HepG2 (cell line): Measurements from ENCODE around the gene TBCD. TPM values are rescaled to one million over a fixed set of nuclear protein-coding genes. Genes with fewer than 3 reads are reported as not detected.

Source experiments
- ARNT ChIP-seq: fragments of 450-650 bp; IDR thresholded peaks from 2 replicates; pipeline ENCODE4 v1.6.1; 2017
- ARNTL ChIP-seq: sonication (generic); formaldehyde crosslinking; IDR thresholded peaks from 2 replicates; pipeline ENCODE4 v1.4.0; 2020; ENCODE audit warnings: mild to moderate bottlenecking, missing genetic modification reagents
- DMAP1 ChIP-seq: IDR thresholded peaks from 2 replicates; pipeline ENCODE4 v1.6.1; 2016
- FOXA3 ChIP-seq: IDR thresholded peaks from 2 replicates; pipeline ENCODE4 v1.6.1; 2016; ENCODE audit warnings: missing genetic modification reagents, missing compliant biosample characterization
- HOXA7 ChIP-seq: sonication (generic); formaldehyde crosslinking; IDR thresholded peaks from 2 replicates; pipeline ENCODE4 v1.8.1; 2022; ENCODE audit warnings: mild to moderate bottlenecking, missing genetic modification reagents, moderate library complexity
- ISX ChIP-seq: sonication (generic); formaldehyde crosslinking; conservative IDR thresholded peaks from 2 replicates; pipeline ENCODE4 v1.5.0; 2020; ENCODE audit warnings: missing genetic modification reagents
- KAT8 ChIP-seq: IDR thresholded peaks from 2 replicates; pipeline ENCODE4 v1.6.1; 2016; ENCODE audit warnings: missing genetic modification reagents, missing compliant biosample characterization
- PHF20 ChIP-seq: sonication (generic); formaldehyde crosslinking; IDR thresholded peaks from 2 replicates; pipeline ENCODE4 v1.5.0; 2020; ENCODE audit warnings: mild to moderate bottlenecking, missing genetic modification reagents
- POLR2A ChIP-seq, 2 experiments: IDR thresholded peaks; 2 replicates each; pipeline ENCODE4 v1.6.1; 2011; ENCODE audit warnings: low read depth in 2 of 2, low read length in 2 of 2, mild to moderate bottlenecking in 1 of 2, moderate library complexity in 1 of 2; ENCODE audit not compliant: insufficient read depth in 1 of 2
- SNAI1 ChIP-seq: sonication (generic); formaldehyde crosslinking; IDR thresholded peaks from 2 replicates; pipeline ENCODE4 v1.5.0; 2020; ENCODE audit warnings: mild to moderate bottlenecking, missing genetic modification reagents, borderline replicate concordance
- TBL1XR1 ChIP-seq: fragments of 150-350 bp; IDR thresholded peaks from 2 replicates; pipeline ENCODE4 v1.6.1; 2014; ENCODE audit warnings: borderline replicate concordance, low read length; ENCODE audit not compliant: partially characterized antibody
- TFDP1 ChIP-seq: IDR thresholded peaks from 2 replicates; pipeline ENCODE4 v1.6.1; 2016; ENCODE audit warnings: missing compliant biosample characterization, missing genetic modification reagents, borderline replicate concordance
- ZBTB1 ChIP-seq: sonication (generic); formaldehyde crosslinking; IDR thresholded peaks from 2 replicates; pipeline ENCODE4 v1.4.0; 2020; ENCODE audit warnings: missing genetic modification reagents, borderline replicate concordance
- ZBTB40 ChIP-seq, 2 experiments: fragments of 450-650 bp in 1 of 2; sonication (generic) in 1 of 2; formaldehyde crosslinking in 1 of 2; IDR thresholded peaks; 2 replicates each; pipeline versions ENCODE4 v1.6.1 to v1.8.0; 2016 to 2022; ENCODE audit warnings: antibody characterized with exemption in 1 of 2, mild to moderate bottlenecking in 1 of 2, missing genetic modification reagents in 1 of 2
- ZNF121 ChIP-seq: sonication (generic); formaldehyde crosslinking; IDR thresholded peaks from 2 replicates; pipeline ENCODE4 v1.5.0; 2020; ENCODE audit warnings: mild to moderate bottlenecking, missing genetic modification reagents
- ZNF138 ChIP-seq: sonication (generic); formaldehyde crosslinking; IDR thresholded peaks from 2 replicates; pipeline ENCODE4 v1.5.0; 2020; ENCODE audit warnings: mild to moderate bottlenecking, low read depth, missing genetic modification reagents
- ZNF235 ChIP-seq: sonication (generic); formaldehyde crosslinking; IDR thresholded peaks from 2 replicates; pipeline ENCODE4 v1.8.1; 2023; ENCODE audit warnings: mild to moderate bottlenecking, missing genetic modification reagents, borderline replicate concordance
- ZNF644 ChIP-seq: IDR thresholded peaks from 2 replicates; pipeline ENCODE4 v1.6.1; 2016; ENCODE audit warnings: low read depth
- ZNF652 ChIP-seq: IDR thresholded peaks from 2 replicates; pipeline ENCODE4 v1.6.1; 2016; ENCODE audit warnings: low read depth, borderline replicate concordance
- ZNF7 ChIP-seq: IDR thresholded peaks from 2 replicates; pipeline ENCODE4 v1.6.1; 2016; ENCODE audit warnings: missing biosample characterization, missing genetic modification reagents
- ZNF747 ChIP-seq: sonication (generic); formaldehyde crosslinking; IDR thresholded peaks from 2 replicates; pipeline ENCODE4 v1.8.1; 2023; ENCODE audit warnings: missing genetic modification reagents, mild to moderate bottlenecking, borderline replicate concordance
- ZNF780A ChIP-seq: sonication (generic); formaldehyde crosslinking; IDR thresholded peaks from 2 replicates; pipeline ENCODE4 v1.8.0; 2022; ENCODE audit warnings: mild to moderate bottlenecking, missing genetic modification reagents, moderate library complexity
- polyA plus RNA-seq, 8 experiments: library from polyadenylated mRNA; depleted of rRNA in 3 of 8; stranded (reverse) in 7 of 8; unstranded in 1 of 8; fragments of >200 nt; fragmentation: Illumina TruSeq in 4 of 8; extraction: Trizol in 4 of 8; gene quantifications; 2 replicates each; pipeline versions ENCODE4 v1.2.1 to v1.2.3, GENCODE V29; 2011 to 2016; ENCODE audit warnings: low read depth in 4 of 8, missing spikeins in 1 of 8, mixed read lengths in 1 of 8; ENCODE audit not compliant: insufficient read depth in 1 of 8
- total RNA-seq, 5 experiments: library from RNA; depleted of rRNA; stranded (reverse); fragments of >200 nt; fragmentation: Illumina TruSeq; extraction: Trizol; gene quantifications; 2 replicates each; pipeline ENCODE4 v1.2.3, GENCODE V29; 2016; ENCODE audit warnings: low read depth in 1 of 5

Gene TBCD
- total and polyA plus RNA-seq, 2 of the 13 experiments (the other 11 are each of a cell fraction or from before 2014, with no cell fraction given): 33.9 to 54.8 TPM

GRCh38 chr17:82859431-82860403, 107.9 kb downstream of the TBCD start (continued):
- TF ChIP-seq TFDP1 (CRISPR knock-in tag): peak; percentile 22; the same call in 1 of the 2 replicates
- TF ChIP-seq DMAP1 (CRISPR knock-in tag): no peak
- TF ChIP-seq ZNF235 (CRISPR knock-in tag): no peak
- TF ChIP-seq KAT8 (CRISPR knock-in tag): no peak
- TF ChIP-seq ZBTB1: no peak
- no peak for TF ChIP-seq ARNT
- TF ChIP-seq POLR2A (IDR thresholded peaks at IDR 0.05; ENCODE audit: insufficient read depth in 1 of 2, low read depth in 2 of 2, low read length in 2 of 2): no peak
- no peak for TF ChIP-seq ZNF7 (CRISPR knock-in tag)
- peak; percentile 95 for TF ChIP-seq ZNF644
- TF ChIP-seq ZNF652: no peak
- no peak for TF ChIP-seq ZNF121 (CRISPR knock-in tag)
- TF ChIP-seq ZNF780A (CRISPR knock-in tag): no peak
- TF ChIP-seq ARNTL (CRISPR knock-in tag): no peak
- TF ChIP-seq ISX (CRISPR knock-in tag): no peak
- no peak for TF ChIP-seq FOXA3 (CRISPR knock-in tag)
- TF ChIP-seq ZBTB40 (IDR thresholded peaks at IDR 0.05): no peak
- TF ChIP-seq ZBTB40 (CRISPR knock-in tag; IDR thresholded peaks at IDR 0.05): no peak
- no peak for TF ChIP-seq PHF20
- no peak for TF ChIP-seq TBL1XR1
- TF ChIP-seq ZNF138 (CRISPR knock-in tag): no peak
- TF ChIP-seq SNAI1: no peak
- no peak for TF ChIP-seq HOXA7 (CRISPR knock-in tag)
- no peak for TF ChIP-seq ZNF747 (CRISPR knock-in tag)
